Calu3 (cell line): ENCODE results near the gene ARFGEF3. TPM values are rescaled to one million over a fixed set of nuclear protein-coding genes. Genes with fewer than 3 reads are reported as not detected.

Experiments
- BruUV-seq: library from RNA; stranded (reverse); fragments of 400-500 nt; replicated peaks from 2 replicates; lab custom pipeline; 2021; lab: Mats Ljungman, UMichigan
- CTCF ChIA-PET: fragments of 300-600 bp; sonication (Branson Sonifier 250); formaldehyde crosslinking; loops from one replicate; lab custom pipeline; 2022; ENCODE audit warnings: antibody characterized with exemption; lab: Charles Lee
- DNase-seq: peaks from one replicate; pipeline ENCODE4 v3.0.0; 2022
- H3K27ac Mint-ChIP-seq: one replicate; pipeline ENCODE4 v1.8.0; 2022; ENCODE audit warnings: mixed read lengths; ENCODE audit not compliant: unreplicated experiment
- H3K27me3 Mint-ChIP-seq: one replicate; pipeline ENCODE4 v1.8.0; 2022; ENCODE audit warnings: mixed read lengths; ENCODE audit not compliant: unreplicated experiment
- H3K36me3 Mint-ChIP-seq: one replicate; pipeline ENCODE4 v1.8.0; 2022; ENCODE audit warnings: mild to moderate bottlenecking, moderate library complexity, mixed read lengths; ENCODE audit not compliant: insufficient read depth, unreplicated experiment
- H3K4me1 Mint-ChIP-seq: one replicate; pipeline ENCODE4 v1.8.0; 2022; ENCODE audit warnings: mild to moderate bottlenecking, low read depth, mixed read lengths; ENCODE audit not compliant: unreplicated experiment
- H3K4me3 Mint-ChIP-seq: one replicate; pipeline ENCODE4 v1.8.0; 2022; ENCODE audit warnings: mild to moderate bottlenecking, low read depth, moderate library complexity, mixed read lengths; ENCODE audit not compliant: unreplicated experiment
- H3K9me3 Mint-ChIP-seq: one replicate; pipeline ENCODE4 v1.8.0; 2022; ENCODE audit warnings: low read depth, mixed read lengths; ENCODE audit not compliant: unreplicated experiment
- intact Hi-C: fragments of 100-400 bp; cut with micrococcal nuclease; formaldehyde crosslinking; loops from one replicate; pipeline ENCODE4 v1.10.0; 2022; ENCODE audit not compliant: unreplicated experiment
- total RNA-seq: library from RNA; stranded (reverse); gene quantifications from 2 replicates; pipeline ENCODE4 v1.2.3, GENCODE V29; 2022
- TF ChIP-seq, protein P1 (sequence below): fragments of 200-600 bp; IDR thresholded peaks from one replicate; pipeline ENCODE4 v1.8.0; 2022; ENCODE audit warnings: antibody characterized with exemption; ENCODE audit not compliant: unreplicated experiment

The ARFGEF3 gene
- total RNA-seq, 1 experiment from 2014 or later, result 16.3 TPM

DNA sequence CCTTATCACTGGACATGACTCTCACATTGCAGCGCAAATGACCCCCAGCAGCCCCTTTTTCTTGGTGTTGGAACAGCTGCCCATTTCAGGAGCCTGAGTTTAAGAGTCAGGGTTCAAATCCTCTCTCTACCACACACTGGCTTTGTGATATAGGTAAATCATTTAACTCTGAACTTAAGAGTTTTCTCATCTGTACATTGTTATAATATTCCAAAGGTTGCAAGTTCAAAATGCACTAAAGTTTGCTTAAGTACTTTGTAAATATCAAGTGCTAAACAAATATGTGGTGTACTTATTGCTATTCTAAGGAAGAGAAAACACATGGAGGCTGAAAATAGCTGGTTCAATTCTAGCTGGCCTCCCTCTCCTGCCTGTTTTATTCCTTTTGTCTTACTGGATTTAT, 95.9 kb downstream of the ARFGEF3 start:
- H3K36me3 Mint-ChIP-seq, result peaks cover 6% of the 10 kb centered on the region
- H3K4me1 Mint-ChIP-seq, result no peaks in the 10 kb centered on the region
- TF ChIP-seq, protein P1, sequence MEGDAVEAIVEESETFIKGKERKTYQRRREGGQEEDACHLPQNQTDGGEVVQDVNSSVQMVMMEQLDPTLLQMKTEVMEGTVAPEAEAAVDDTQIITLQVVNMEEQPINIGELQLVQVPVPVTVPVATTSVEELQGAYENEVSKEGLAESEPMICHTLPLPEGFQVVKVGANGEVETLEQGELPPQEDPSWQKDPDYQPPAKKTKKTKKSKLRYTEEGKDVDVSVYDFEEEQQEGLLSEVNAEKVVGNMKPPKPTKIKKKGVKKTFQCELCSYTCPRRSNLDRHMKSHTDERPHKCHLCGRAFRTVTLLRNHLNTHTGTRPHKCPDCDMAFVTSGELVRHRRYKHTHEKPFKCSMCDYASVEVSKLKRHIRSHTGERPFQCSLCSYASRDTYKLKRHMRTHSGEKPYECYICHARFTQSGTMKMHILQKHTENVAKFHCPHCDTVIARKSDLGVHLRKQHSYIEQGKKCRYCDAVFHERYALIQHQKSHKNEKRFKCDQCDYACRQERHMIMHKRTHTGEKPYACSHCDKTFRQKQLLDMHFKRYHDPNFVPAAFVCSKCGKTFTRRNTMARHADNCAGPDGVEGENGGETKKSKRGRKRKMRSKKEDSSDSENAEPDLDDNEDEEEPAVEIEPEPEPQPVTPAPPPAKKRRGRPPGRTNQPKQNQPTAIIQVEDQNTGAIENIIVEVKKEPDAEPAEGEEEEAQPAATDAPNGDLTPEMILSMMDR, result no peak
- CTCF ChIA-PET, result no interaction called here
- H3K27ac Mint-ChIP-seq, result no peak overlapping the region
- no peak overlapping the region for H3K4me3 Mint-ChIP-seq
- intact Hi-C loops, result no loop called here
- BruUV-seq, result no TSS peak
- no peak for DNase-seq
- H3K9me3 Mint-ChIP-seq, result no peaks in the 10 kb centered on the region
- no peaks in the 10 kb centered on the region for H3K27me3 Mint-ChIP-seq

DNA sequence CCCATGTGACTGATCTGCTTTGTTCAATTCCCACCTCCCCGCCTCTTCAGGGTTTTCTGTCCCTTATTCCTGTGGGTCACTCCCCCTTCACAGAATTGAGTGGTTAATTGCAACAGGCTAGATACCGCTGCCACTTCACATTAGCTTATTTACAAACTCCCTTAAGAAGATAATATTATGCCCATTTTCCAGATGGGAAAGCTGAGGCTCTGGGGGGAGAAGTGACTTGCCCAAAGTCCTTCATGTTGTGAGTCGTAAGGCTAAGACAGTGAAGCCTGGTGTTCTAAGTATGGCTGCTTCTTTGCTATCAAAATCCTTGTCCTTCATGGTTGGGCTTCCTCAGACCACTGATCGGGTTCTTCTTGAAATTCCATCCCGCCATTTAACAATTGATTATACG, 96.5 kb downstream of the ARFGEF3 start:
- no peak for DNase-seq
- CTCF ChIA-PET, result no interaction called here
- no peaks in the 10 kb centered on the region for H3K4me1 Mint-ChIP-seq
- no peak overlapping the region for H3K27ac Mint-ChIP-seq
- H3K9me3 Mint-ChIP-seq, result no peaks in the 10 kb centered on the region
- intact Hi-C loops, result no loop called here
- peaks cover 8% of the 10 kb centered on the region for H3K36me3 Mint-ChIP-seq
- H3K4me3 Mint-ChIP-seq, result no peak overlapping the region
- no peaks in the 10 kb centered on the region for H3K27me3 Mint-ChIP-seq
- TF ChIP-seq, protein P1, result no peak
- BruUV-seq, result no TSS peak

DNA sequence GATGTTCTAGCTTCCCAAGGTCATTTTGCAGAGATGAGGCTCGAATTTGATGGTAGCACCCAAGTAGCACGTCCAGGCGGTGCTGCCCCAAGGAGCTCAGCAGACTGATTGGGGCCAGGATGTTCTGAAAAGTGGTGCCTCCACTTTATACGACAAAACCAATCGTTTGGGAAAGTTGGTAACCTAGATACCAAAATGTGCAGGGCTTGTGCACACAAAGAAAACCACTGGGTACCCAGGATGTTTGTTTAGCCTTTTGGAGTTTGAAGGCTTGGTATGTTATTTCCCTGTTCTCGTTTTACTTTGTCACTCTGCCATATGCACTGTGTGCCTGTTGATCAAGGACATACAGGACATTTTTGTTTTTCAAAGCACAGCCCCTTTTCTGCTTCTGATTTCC, 97.3 kb downstream of the ARFGEF3 start:
- no peak overlapping the region for H3K4me3 Mint-ChIP-seq
- no peaks in the 10 kb centered on the region for H3K27me3 Mint-ChIP-seq
- H3K36me3 Mint-ChIP-seq, result peaks cover 8% of the 10 kb centered on the region
- TF ChIP-seq, protein P1, result no peak
- no TSS peak for BruUV-seq
- H3K9me3 Mint-ChIP-seq, result no peaks in the 10 kb centered on the region
- intact Hi-C loops, result no loop called here
- no peaks in the 10 kb centered on the region for H3K4me1 Mint-ChIP-seq
- no peak overlapping the region for H3K27ac Mint-ChIP-seq
- CTCF ChIA-PET, result no interaction called here
- DNase-seq, result no peak

DNA sequence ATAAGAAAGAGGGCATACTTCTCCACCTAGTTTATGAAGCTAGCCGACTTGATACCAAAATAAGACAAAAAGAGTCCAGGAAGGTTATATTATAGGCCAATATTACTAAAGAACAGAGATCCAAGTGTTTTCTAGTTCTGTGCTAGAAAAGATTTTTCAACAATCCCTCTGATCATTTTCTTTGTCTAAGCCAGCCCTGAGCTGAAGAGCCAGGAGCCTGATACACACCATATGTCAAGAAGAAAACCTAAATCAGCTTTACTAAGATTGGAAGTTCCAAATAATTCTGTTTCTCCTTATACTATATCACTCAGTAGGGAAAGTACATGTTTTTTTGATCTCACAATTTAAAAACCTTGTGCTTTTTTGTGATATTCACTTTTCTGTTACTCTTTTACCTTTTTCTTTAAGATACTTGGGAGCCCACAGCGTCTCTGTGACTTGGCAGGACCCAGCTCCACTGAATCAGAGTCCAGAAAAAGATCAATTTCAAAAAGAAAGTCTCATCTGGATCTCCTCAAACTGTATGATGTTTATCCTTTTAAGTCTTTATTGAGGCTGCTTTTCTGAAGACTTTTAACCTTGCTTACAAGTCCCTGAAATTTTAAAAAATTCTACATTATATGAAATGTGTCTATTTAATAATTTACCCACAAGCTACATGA, 99.5 kb downstream of the ARFGEF3 start:
- no peak overlapping the region for H3K4me3 Mint-ChIP-seq
- H3K9me3 Mint-ChIP-seq, result no peaks in the 10 kb centered on the region
- H3K27me3 Mint-ChIP-seq, result no peaks in the 10 kb centered on the region
- CTCF ChIA-PET, result no interaction called here
- H3K4me1 Mint-ChIP-seq, result no peaks in the 10 kb centered on the region
- no peak for DNase-seq
- TF ChIP-seq, protein P1, result no peak
- BruUV-seq, result no TSS peak
- H3K27ac Mint-ChIP-seq, result no peak overlapping the region
- intact Hi-C loops, result no loop called here
- H3K36me3 Mint-ChIP-seq, result peaks cover 8% of the 10 kb centered on the region
